ENCODE data around the gene ADK.

Gene ADK

GRCh38 chr10:74305730-74306129 lies 154.7 kb downstream of the ADK start:
- no peak overlapping the region for H3K4me3 Mint-ChIP-seq
- H3K4me1 Mint-ChIP-seq (ENCODE audit: low read depth), result peaks cover 19% of the 10 kb centered on the region
- peaks cover 8% of the 10 kb centered on the region for H3K36me3 Mint-ChIP-seq (ENCODE audit: low read depth)

GRCh38 chr10:74306227-74306982 lies 155.4 kb downstream of the ADK start:
- Mint-ChIP-seq H3K36me3 (ENCODE audit: low read depth) (peaks cover 8% of the 10 kb centered on the region), H3K4me1 (ENCODE audit: low read depth) (peaks cover 19% of the 10 kb centered on the region), H3K9me3 (no peaks in the 10 kb centered on the region), H3K27me3 (no peaks in the 10 kb centered on the region), H3K4me3 (no peak overlapping the region), H3K27ac (no peak overlapping the region)
- no peak for DNase-seq

More at GRCh38 chr10:74305730-74306129, 154.7 kb downstream of the ADK start:
- Mint-ChIP-seq H3K9me3 (no peaks in the 10 kb centered on the region), H3K27me3 (no peaks in the 10 kb centered on the region), H3K27ac (no peak overlapping the region)
- DNase-seq, result no peak

GRCh38 chr10:74307061-74307651 lies 156.1 kb downstream of the ADK start:
- no peak for DNase-seq
- H3K4me1 Mint-ChIP-seq (ENCODE audit: low read depth), result peaks cover 19% of the 10 kb centered on the region
- H3K27ac Mint-ChIP-seq, result no peak overlapping the region
- H3K9me3 Mint-ChIP-seq, result no peaks in the 10 kb centered on the region
- H3K36me3 Mint-ChIP-seq (ENCODE audit: low read depth), result peaks cover 8% of the 10 kb centered on the region
- no peaks in the 10 kb centered on the region for H3K27me3 Mint-ChIP-seq
- H3K4me3 Mint-ChIP-seq, result no peak overlapping the region

- H3K27ac Mint-ChIP-seq, result no peak overlapping the region
- H3K4me3 Mint-ChIP-seq, result no peak overlapping the region
- no peak for DNase-seq
- H3K9me3 Mint-ChIP-seq, result no peaks in the 10 kb centered on the region
- H3K27me3 Mint-ChIP-seq, result no peaks in the 10 kb centered on the region
- H3K4me1 Mint-ChIP-seq (ENCODE audit: low read depth), result peaks cover 22% of the 10 kb centered on the region
- peaks cover 14% of the 10 kb centered on the region for H3K36me3 Mint-ChIP-seq (ENCODE audit: low read depth)
Measured at GRCh38 chr10:74310652-74311257, 159.7 kb downstream of the ADK start.

GRCh38 chr10:74314166-74314565 lies 163.1 kb downstream of the ADK start:
- H3K36me3 Mint-ChIP-seq (ENCODE audit: low read depth), result peaks cover 40% of the 10 kb centered on the region
- no peak overlapping the region for H3K4me3 Mint-ChIP-seq
- DNase-seq, result no peak
- no peak overlapping the region for H3K27ac Mint-ChIP-seq
- peaks cover 4% of the 10 kb centered on the region for H3K9me3 Mint-ChIP-seq
- no peaks in the 10 kb centered on the region for H3K27me3 Mint-ChIP-seq
- H3K4me1 Mint-ChIP-seq (ENCODE audit: low read depth), result peaks cover 12% of the 10 kb centered on the region

GRCh38 chr10:74320026-74320425 lies 169.0 kb downstream of the ADK start:
- Mint-ChIP-seq H3K4me3 (no peak overlapping the region), H3K27me3 (no peaks in the 10 kb centered on the region), H3K4me1 (ENCODE audit: low read depth) (peaks cover 2% of the 10 kb centered on the region), H3K27ac (no peak overlapping the region), H3K36me3 (ENCODE audit: low read depth) (peaks cover 80% of the 10 kb centered on the region), H3K9me3 (peaks cover 20% of the 10 kb centered on the region)
- no peak for DNase-seq

- H3K4me3 Mint-ChIP-seq, result no peak overlapping the region
- no peaks in the 10 kb centered on the region for H3K27me3 Mint-ChIP-seq
- peaks cover 20% of the 10 kb centered on the region for H3K9me3 Mint-ChIP-seq
- peaks cover 79% of the 10 kb centered on the region for H3K36me3 Mint-ChIP-seq (ENCODE audit: low read depth)
- no peak for DNase-seq
- H3K4me1 Mint-ChIP-seq (ENCODE audit: low read depth), result peaks cover 2% of the 10 kb centered on the region
- no peak overlapping the region for H3K27ac Mint-ChIP-seq
Measured at GRCh38 chr10:74320717-74321116, 169.7 kb downstream of the ADK start.

GRCh38 chr10:74322141-74322540 lies 171.1 kb downstream of the ADK start:
- peaks cover 73% of the 10 kb centered on the region for H3K36me3 Mint-ChIP-seq (ENCODE audit: low read depth)
- DNase-seq, result no peak
- H3K4me1 Mint-ChIP-seq (ENCODE audit: low read depth), result peaks cover 4% of the 10 kb centered on the region
- no peak overlapping the region for H3K4me3 Mint-ChIP-seq
- H3K27ac Mint-ChIP-seq, result no peak overlapping the region
- peaks cover 20% of the 10 kb centered on the region for H3K9me3 Mint-ChIP-seq
- H3K27me3 Mint-ChIP-seq, result no peaks in the 10 kb centered on the region

- Mint-ChIP-seq H3K27ac (no peak overlapping the region), H3K9me3 (peaks cover 20% of the 10 kb centered on the region), H3K4me3 (no peak overlapping the region), H3K27me3 (no peaks in the 10 kb centered on the region), H3K36me3 (ENCODE audit: low read depth) (peaks cover 72% of the 10 kb centered on the region), H3K4me1 (ENCODE audit: low read depth) (peaks cover 4% of the 10 kb centered on the region)
- no peak for DNase-seq
Measured at GRCh38 chr10:74322565-74322964, 171.5 kb downstream of the ADK start.

- DNase-seq, result no peak
- H3K36me3 Mint-ChIP-seq (ENCODE audit: low read depth), result peaks cover 59% of the 10 kb centered on the region
- H3K27ac Mint-ChIP-seq, result no peak overlapping the region
- no peaks in the 10 kb centered on the region for H3K27me3 Mint-ChIP-seq
- no peaks in the 10 kb centered on the region for H3K9me3 Mint-ChIP-seq
- no peak overlapping the region for H3K4me3 Mint-ChIP-seq
- H3K4me1 Mint-ChIP-seq (ENCODE audit: low read depth), result peaks cover 4% of the 10 kb centered on the region
Measured at GRCh38 chr10:74328388-74328787, 177.4 kb downstream of the ADK start.

- H3K36me3 Mint-ChIP-seq (ENCODE audit: low read depth), result peaks cover 56% of the 10 kb centered on the region
- no peak overlapping the region for H3K27ac Mint-ChIP-seq
- H3K27me3 Mint-ChIP-seq, result no peaks in the 10 kb centered on the region
- H3K9me3 Mint-ChIP-seq, result no peaks in the 10 kb centered on the region
- H3K4me3 Mint-ChIP-seq, result no peak overlapping the region
- peaks cover 4% of the 10 kb centered on the region for H3K4me1 Mint-ChIP-seq (ENCODE audit: low read depth)
- DNase-seq, result no peak
Measured at GRCh38 chr10:74329873-74330272, 178.9 kb downstream of the ADK start.

GRCh38 chr10:74330646-74331045 lies 179.6 kb downstream of the ADK start:
- Mint-ChIP-seq H3K27me3 (no peaks in the 10 kb centered on the region), H3K9me3 (no peaks in the 10 kb centered on the region), H3K4me1 (ENCODE audit: low read depth) (peaks cover 4% of the 10 kb centered on the region), H3K27ac (no peak overlapping the region), H3K4me3 (no peak overlapping the region), H3K36me3 (ENCODE audit: low read depth) (peaks cover 56% of the 10 kb centered on the region)
- no peak for DNase-seq

- Mint-ChIP-seq H3K9me3 (no peaks in the 10 kb centered on the region), H3K27me3 (no peaks in the 10 kb centered on the region), H3K27ac (no peak overlapping the region), H3K4me3 (no peak overlapping the region), H3K36me3 (ENCODE audit: low read depth) (peaks cover 59% of the 10 kb centered on the region), H3K4me1 (ENCODE audit: low read depth) (peaks cover 10% of the 10 kb centered on the region)
- no peak for DNase-seq
Measured at GRCh38 chr10:74332398-74332797, 181.4 kb downstream of the ADK start.

- DNase-seq, result no peak
- H3K4me1 Mint-ChIP-seq (ENCODE audit: low read depth), result peaks cover 10% of the 10 kb centered on the region
- no peaks in the 10 kb centered on the region for H3K9me3 Mint-ChIP-seq
- H3K27me3 Mint-ChIP-seq, result no peaks in the 10 kb centered on the region
- no peak overlapping the region for H3K27ac Mint-ChIP-seq
- no peak overlapping the region for H3K4me3 Mint-ChIP-seq
- H3K36me3 Mint-ChIP-seq (ENCODE audit: low read depth), result peaks cover 63% of the 10 kb centered on the region
Measured at GRCh38 chr10:74333174-74333573, 182.2 kb downstream of the ADK start.

GRCh38 chr10:74334221-74334620 lies 183.2 kb downstream of the ADK start:
- Mint-ChIP-seq H3K27me3 (no peaks in the 10 kb centered on the region), H3K36me3 (ENCODE audit: low read depth) (peaks cover 63% of the 10 kb centered on the region), H3K4me3 (no peak overlapping the region), H3K4me1 (ENCODE audit: low read depth) (peaks cover 7% of the 10 kb centered on the region), H3K9me3 (no peaks in the 10 kb centered on the region), H3K27ac (no peak overlapping the region)
- no peak for DNase-seq
